ENCODE measurements around the gene SYT8.

- TF ChIP-seq POLR2A (IDR thresholded peaks at IDR 0.05; ENCODE audit: low read depth) (no peak), CTCF (IDR thresholded peaks at IDR 0.05) (no peak), POLR2AphosphoS5 (IDR thresholded peaks at IDR 0.05) (no peak)
These were observed 31.4 kb downstream of the SYT8 start for GRCh38 chr11:1866226-1866625.
